ENCODE results near the gene PARP4. TPM values are rescaled to one million over a fixed set of nuclear protein-coding genes. Genes with fewer than 3 reads are reported as not detected.
"Not testable (repeated sequence)": the region's sequence is repeated elsewhere in the genome, so short reads cannot be mapped to it uniquely, and the experiment has no call there.

The PARP4 gene
- polyA plus RNA-seq, 1 donor = 24.7 TPM

DNA sequence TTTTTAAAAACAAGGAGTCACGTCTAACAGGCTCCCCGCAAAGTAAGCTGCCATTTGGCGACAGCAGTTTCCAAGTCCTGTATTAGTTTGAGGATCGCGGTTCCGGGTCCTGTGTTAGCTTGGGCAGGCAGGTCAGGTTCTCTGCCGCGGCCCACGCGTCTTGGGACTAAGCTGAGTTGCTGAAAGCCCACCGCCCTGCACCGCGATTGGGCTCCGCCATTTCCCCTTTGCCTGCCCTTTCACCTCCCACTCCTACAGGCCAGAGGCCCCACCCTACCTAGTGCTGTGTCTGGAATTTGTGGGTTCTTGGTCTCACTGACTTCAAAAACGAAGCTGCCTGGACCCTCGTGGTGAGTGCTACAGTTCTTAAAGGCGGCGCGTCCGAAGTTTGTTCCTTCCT is 6.8 kb downstream of the PARP4 start:
- no peak for DNase-seq

DNA sequence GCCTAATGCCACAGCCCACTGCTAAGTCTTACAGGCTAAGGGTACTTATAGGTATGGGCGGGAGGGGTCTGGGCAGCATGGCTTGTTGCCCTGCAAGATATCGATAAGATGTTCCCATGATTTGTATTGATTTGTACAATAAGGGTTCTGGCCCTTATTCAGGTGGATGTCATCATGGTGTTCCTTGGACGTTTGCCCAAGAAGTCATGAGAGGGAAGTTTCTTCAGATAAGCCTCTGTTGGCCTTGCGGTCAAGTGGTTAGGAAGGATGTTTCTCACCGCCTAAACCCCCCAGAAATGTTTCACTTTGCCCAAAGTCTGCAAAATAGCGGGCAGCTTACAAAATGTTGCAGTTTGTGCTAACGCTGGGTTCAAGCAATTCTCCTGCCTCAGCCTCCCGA is 7.3 kb downstream of the PARP4 start:
- no peak for DNase-seq

GRCh38 chr13:24503379-24503696 is 9.2 kb downstream of the PARP4 start:
- DNase-seq = no peak

DNA sequence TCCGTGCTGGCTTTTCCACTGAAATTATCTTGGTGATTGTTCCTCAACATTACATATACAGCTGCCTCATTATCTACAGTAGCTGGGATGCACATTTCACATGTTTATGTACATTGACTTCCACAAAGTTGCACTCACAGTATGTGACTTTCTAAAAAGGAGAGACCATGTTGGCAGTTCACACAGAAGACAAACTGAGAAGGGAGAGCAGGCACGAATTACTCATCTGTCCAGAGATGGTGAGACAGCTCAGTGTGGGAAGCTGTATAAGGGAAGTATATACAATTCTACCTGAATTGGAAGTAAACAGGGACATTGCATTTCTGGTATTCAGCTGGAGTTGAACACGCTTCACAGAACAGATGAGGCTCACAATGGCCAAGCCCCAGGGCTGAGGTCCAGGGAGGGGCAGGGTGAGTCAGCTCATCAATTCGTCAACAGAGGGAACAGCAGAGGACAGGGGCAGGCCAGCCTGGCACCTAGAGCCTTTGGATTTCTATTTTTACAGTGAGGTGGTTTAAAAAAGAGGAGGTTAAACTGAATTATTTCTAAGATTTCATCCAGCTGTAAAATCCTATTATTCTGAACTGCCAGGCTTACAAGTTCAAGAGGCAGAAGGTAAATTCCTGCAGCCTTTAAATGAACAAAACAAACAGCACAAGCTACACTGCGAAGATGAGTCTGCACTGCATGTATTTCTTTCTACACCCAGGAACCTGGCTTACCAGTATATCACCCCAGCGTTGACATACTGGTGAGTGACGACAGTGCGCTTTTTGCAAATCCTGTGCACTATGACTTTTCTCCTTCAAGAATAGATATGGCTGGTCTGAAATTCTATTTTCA is 9.8 kb downstream of the PARP4 start:
- DNase-seq = no peak

GRCh38 chr13:24500977-24501376 is 11.6 kb downstream of the PARP4 start:
- no peak for DNase-seq

GRCh38 chr13:24497742-24498141 is 14.8 kb downstream of the PARP4 start:
- DNase-seq = no peak

GRCh38 chr13:24496295-24496694 is 16.3 kb downstream of the PARP4 start:
- not testable (repeated sequence) for DNase-seq

GRCh38 chr13:24495151-24495729 is 17.3 kb downstream of the PARP4 start:
- no peak for DNase-seq

GRCh38 chr13:24493356-24493755 is 19.2 kb downstream of the PARP4 start:
- DNase-seq = no peak

GRCh38 chr13:24491845-24492244 is 20.7 kb downstream of the PARP4 start:
- DNase-seq = no peak

DNA sequence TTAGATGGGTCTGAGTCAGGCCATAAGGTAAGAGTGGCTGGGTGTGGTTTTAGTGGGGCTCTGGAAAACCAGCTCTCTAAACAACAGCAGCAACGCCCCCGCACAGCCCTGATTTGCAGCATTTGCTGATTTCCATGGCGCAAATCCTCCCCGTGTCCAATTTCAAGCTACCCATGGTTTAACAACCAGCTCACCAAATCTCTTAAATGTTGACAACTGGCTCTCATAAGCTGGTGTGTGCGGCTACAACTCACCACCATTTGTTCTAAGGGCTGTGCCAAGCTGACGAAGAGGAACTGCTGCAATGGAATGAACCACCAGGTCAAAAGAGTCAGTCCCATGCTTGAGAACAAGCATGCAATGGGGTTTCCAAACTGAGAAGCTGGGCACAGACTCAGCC is 22.9 kb downstream of the PARP4 start:
- no peak for DNase-seq

GRCh38 chr13:24488092-24488491 is 24.5 kb downstream of the PARP4 start:
- not testable (repeated sequence) for DNase-seq

GRCh38 chr13:24486017-24486657 is 26.4 kb downstream of the PARP4 start:
- DNase-seq = not testable (repeated sequence)

- DNase-seq = no peak
Measured at GRCh38 chr13:24473686-24474085, 38.9 kb downstream of the PARP4 start.

DNA sequence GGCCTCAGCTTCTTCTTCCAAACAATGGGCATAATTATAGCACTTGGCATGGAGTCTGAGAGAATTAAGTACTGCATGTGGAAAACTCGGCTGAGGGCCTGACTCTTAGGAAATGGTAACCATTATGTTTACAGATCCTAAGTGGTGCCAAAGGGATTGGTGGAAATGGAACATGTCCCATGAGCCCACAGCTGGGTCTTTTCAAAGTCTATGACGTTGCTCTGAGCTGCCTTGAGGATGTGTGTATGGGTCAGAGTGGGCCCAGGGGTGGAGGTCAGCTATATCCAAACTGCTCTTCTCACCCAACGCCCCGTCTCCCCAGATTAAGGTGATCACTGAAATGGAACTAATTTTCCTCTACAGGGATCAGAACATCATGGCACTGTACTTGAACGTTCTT is 40.4 kb downstream of the PARP4 start:
- DNase-seq = not testable (repeated sequence)

- no peak for DNase-seq
Measured at GRCh38 chr13:24463078-24463477, 49.5 kb downstream of the PARP4 start.

DNA sequence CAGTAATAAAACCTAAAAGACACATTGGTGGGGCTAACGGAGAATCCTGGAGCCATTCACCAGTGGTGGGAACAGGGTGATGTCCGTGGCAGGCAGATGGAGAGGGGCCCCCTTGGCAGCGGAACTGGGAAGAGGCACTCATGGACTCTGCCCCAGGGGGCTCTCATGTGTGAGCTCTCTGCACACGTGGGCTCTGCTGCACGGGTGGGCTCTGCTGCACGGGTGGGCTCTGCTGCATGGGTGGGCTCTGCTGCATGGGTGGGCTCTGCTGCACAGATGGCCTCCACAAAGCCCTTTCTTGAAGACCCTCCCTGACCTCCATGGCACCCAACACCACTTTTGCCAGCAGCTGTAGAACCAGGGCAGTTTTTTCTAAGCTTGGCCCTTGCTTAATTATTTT is 52.3 kb downstream of the PARP4 start:
- no peak for DNase-seq

GRCh38 chr13:24459726-24460125 is 52.9 kb downstream of the PARP4 start:
- DNase-seq = no peak

DNA sequence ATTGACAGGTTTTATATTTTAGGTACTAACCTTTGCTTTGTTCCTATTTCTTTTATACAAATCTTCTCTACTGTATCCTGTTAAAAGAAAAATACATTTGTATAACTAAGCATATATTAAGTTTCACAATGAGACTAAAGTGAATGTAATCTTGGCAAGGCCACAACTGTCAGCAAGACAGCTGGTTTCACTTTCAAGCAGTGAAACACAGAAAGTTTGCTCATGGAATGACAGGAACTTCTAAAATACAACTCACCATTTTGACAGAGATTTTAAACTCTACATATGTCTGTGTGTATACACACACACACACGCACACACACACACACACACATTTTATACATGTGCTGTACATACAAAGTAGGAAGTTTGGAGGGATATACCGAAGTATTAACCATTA is 53.3 kb downstream of the PARP4 start:
- peak; percentile 15 for DNase-seq

GRCh38 chr13:24458736-24459135 is 53.8 kb downstream of the PARP4 start:
- DNase-seq = no peak

- DNase-seq = no peak
Measured at GRCh38 chr13:24456396-24456795, 56.2 kb downstream of the PARP4 start.

DNA sequence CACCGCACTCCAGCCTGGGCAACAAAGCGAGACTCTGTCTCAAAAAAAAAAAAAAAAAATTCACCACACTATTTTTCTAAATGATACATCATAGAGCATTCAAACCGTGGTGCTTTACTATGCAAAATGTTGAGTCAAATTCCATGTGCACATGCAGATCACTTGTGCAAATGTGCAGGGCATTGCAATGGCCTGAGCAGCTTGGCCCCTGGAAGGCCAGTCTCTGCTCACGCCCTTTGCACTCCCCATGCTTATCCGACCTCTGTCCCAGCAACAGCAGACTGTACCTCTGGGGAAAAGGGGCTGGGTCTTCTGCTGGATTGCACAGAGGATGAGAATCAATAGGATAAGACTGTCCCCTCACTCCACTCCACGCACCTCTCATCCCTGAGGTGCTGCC is 58.5 kb downstream of the PARP4 start:
- DNase-seq = no peak

- DNase-seq = no peak
Measured at GRCh38 chr13:24452044-24452443, 60.5 kb downstream of the PARP4 start.

DNA sequence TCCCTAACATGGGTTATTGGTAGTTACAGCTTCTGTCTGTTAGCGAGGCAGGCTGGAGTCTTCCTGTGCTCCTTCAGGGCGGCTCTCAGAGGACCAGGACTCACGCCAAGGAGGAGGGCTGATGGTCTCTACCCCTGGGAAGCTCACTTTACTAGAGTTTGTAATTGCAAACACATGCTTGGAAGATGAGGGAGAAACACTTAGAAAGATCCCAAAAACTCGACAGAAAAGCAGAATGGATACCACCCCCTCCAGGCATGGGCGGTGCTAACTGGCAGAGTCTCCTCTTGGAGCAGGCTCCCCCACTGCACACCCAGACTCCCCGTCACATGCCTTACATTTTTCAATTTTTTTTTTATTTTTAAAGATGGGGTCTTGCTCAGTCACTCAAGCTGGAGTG is 62.0 kb downstream of the PARP4 start:
- peak; percentile 51 for DNase-seq
